ENCODE results near the gene STAMBP.
"Not testable (repeated sequence)": the region's sequence is repeated elsewhere in the genome, so short reads cannot be mapped to it uniquely, and the experiment has no call there.

The STAMBP gene

DNA sequence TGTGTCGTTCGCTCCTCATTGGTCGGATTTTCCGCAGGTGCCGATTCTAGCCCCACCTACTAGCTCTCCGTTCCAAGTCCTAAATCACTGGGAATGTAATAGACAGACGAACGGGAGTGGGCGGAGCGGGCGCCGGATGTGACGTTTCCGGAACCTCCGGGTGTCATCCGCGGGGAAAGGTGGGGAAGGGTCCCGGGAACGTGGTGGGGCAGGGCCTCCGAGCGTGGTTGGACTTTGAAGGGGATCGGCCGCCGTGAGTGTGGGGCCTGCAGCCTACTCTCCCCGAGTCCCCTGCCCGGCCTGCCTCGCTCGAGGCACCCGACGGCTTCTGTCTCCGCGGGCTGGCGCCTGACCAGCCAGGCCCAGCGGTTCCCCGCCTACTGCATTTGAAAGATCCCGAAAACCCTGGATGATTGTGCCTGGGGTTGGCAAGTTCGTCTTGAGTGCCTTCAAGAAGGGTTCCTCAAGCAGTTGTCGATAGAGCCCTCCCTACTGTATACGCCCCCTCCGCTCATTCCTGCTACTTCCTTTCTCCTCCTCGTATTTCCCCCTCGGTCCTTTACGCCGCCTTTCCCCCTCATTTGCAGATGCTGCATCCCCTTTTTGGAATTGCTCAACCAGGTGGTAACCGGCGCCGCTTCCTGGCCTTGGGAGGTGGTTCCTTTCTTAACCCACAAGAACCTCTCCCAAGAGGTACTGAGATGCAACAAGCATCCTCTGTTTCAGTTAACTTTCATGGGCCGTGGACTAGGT is at the start of gene STAMBP:
STAMBP (plus strand) TSS at position 144 of the 753 bp plus-strand sequence. CDS start 1,896 bp downstream, outside the sequence.
- DNase-seq (ENCODE audit: low spot score) = peak; percentile 98

- peak; percentile 92 for DNase-seq (ENCODE audit: low spot score)
These were observed 49.1 kb upstream of the STAMBP start, which contains the start of gene DUSP11 for GRCh38 chr2:73779467-73780236. Gene DUSP11, minus strand, starts transcription at chr2:73780103. Its CDS starts 129 bp downstream, at chr2:73779974.

DNA sequence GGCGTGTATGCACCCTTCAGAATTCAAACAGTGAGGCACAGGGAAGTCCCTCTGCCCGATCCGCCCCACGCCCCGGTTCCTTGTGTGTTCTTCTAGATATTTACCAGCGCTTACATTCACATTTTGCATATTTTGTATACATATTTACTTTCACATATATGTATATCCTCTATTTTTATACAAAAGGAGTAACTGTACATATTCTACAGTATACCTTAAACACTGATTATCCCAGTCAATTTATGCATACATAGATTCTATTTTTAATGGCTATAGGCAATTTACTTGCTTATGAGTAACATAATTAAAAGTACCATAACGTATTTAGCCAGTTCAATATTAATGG is 48.6 kb upstream of the STAMBP start:
- no peak for DNase-seq (ENCODE audit: low spot score)

- DNase-seq (ENCODE audit: low spot score) = not testable (repeated sequence)
These were observed 45.4 kb upstream of the STAMBP start for GRCh38 chr2:73783402-73783801.

DNA sequence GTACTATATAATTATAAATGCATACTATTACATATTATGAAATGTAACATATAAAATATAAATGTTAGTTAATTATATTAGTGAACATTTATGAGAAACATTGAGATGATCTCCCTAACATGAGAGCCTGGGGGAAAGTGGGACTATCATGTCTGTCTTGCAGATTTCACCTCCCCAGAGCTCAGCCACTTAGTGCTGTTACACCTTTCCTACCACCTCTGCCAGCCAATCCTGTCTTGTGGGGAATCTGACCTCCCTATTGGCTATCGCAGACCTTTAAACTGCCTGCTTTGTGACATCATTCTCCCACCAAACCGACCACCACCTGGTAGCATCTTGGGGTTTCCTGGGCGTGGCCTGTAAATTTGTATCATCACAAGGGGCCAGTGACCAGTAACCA is 44.9 kb upstream of the STAMBP start, which contains the start of gene C2orf78:
C2orf78 (plus strand) TSS at position 301 of the 400 bp plus-strand sequence. CDS start 127 bp downstream, outside the sequence.
- not testable (repeated sequence) for DNase-seq (ENCODE audit: low spot score)

- no peak for DNase-seq (ENCODE audit: low spot score)
These were observed 16.9 kb upstream of the STAMBP start for GRCh38 chr2:73811878-73812277.

- no peak for DNase-seq (ENCODE audit: low spot score)
These were observed 16.1 kb upstream of the STAMBP start for GRCh38 chr2:73812635-73813034.

- no peak for DNase-seq (ENCODE audit: low spot score)
These were observed 10.5 kb upstream of the STAMBP start for GRCh38 chr2:73818296-73818695.

DNA sequence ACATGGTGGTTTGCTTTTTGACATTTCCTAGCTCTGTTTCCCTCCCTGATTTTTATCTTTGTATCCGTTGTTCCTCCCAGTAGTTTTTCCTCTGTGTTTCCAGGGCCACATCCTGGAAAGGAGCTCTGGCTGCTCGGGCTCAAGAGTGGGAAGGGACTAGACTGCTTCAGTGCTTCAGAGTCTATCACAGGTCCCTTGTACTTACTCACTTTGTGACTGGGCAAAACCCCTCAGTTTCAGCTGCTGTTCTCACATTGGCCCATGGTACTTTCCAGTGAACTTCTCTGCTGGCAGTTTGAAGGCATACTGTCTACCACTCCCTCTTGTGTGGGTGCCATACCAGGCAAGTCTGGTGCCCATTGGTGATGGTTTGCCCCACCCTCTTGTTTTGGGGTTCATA is 7.5 kb upstream of the STAMBP start:
- no peak for DNase-seq (ENCODE audit: low spot score)

DNA sequence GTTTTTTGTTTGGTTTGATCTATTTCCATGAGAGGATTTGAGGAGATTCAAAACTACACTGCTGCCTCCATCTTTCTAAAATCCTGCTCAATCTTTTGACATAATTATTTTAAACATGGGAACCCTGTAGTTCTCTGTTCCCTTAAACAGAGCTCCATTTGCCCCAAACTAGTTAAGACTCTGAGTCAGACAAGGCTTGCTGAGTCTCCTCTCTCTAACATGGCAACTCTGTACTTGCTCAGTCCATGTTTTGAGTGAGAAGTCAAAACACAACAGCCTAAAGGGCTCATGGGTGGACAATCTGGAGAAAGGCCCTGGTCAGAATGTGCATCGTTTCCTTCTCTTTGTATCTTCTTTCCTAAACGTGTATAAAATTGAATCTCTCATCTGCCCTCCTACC is 7.1 kb upstream of the STAMBP start:
- DNase-seq (ENCODE audit: low spot score) = no peak

DNA sequence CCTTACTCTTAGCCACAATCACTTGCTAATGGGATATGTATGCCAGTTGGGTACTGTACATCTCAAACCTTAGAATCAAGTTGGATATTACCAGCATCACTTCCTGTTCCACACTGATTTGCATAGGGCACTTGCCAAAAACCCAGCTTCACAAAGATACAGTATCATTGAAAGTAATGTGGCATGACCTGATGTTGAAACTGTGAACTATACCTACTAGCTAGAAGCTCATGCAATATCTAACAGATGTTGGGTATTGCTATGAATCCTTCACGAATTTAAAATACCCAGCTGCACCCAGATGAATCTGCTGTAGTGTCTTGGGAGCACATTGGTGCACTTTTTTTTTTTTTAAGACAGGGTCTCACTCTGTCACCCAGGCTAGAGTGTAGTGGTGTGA is 6.5 kb upstream of the STAMBP start:
- DNase-seq (ENCODE audit: low spot score) = no peak

GRCh38 chr2:73822991-73823390 is 5.8 kb upstream of the STAMBP start:
- DNase-seq (ENCODE audit: low spot score) = no peak

DNA sequence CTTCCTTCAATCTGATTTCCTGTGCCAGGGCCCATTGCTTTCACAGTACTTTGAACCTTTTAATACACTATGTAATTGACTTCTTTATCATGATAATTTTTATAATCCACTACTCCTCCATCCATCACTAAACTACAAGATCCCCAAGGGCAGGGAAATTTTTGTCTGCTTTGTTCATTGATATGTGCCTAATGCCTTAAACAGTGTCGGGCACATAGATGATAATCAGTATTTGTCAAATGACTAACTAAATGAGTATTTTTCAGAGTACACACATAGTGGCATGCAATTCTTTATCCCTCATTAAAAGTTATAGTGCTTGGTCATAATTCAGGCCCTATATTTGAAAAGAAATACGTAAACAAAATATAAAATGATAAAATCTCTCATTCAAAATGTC is 5.3 kb upstream of the STAMBP start:
- DNase-seq (ENCODE audit: low spot score) = no peak

GRCh38 chr2:73823916-73824523 is 4.7 kb upstream of the STAMBP start:
- peak; percentile 77 for DNase-seq (ENCODE audit: low spot score)

DNA sequence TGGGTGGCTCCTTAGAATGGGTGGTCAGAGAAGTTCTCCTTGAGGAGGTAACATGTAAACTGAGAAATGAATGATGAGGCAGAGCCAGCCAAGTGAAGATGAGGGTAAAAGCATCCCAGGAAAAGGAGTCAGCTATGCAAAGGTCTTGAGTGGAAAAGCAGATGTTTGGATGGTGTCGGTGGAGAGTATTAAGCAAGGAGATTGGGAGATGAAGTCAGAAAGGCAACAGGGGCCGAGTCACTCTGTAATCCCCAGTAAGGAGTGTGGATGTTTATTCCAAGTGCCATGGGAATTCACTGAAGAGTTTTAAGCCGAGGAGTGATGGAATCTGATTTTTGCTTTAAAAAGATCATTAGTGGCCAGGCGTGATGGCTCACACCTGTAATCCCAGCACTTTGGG is 3.4 kb upstream of the STAMBP start:
- DNase-seq (ENCODE audit: low spot score) = no peak

DNA sequence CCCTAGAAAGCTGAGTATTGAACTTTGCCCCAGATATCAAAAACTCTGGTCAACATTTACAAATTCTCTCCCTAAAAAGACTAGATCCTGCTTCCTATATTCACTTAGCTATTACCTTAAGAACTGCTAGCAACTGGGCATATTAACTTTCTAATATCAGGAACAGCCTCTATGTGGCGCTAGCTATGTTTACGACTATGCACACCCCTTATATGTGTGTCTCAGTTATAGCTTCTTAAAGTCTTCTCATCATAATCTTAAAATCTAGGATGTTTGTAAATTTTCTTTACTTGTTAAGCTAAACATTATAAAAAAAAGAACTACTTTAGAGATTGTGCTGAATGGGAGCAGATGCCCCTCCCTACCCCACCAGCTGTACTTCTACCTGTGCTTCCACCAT is 1.7 kb upstream of the STAMBP start:
- peak; percentile 36 for DNase-seq (ENCODE audit: low spot score)

DNA sequence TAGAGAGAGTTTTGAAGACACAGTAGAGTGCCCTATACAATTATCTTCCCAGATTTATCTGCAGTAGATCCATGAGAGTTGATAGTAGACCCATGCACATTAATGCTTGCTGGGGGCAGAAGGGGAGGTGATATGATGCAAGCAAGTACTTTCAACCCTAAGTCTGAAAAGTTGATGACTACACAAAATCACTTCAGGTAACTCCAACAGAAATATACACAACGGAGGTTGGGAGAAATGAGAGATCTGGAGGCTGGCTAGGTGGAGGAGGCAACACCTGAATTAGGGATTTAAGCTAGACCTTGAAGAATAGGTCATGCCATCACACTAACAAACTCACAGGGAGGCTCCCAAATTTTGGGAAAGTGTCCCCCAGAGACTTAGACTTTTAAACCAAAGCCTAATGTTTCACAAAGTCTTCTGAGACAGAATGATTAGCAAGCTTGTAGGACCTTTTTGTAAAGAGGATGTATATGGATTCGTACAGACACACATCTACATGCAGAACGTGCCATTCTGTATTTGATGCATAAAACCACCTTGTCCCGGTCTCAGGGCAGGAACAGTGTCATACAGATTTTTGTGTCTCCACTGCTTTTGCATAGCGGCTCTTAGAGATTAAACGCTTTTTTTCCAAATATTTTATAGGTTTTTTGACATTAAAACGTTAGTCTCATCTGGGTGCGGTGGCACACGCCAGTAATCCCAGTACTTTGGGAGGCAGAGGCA is 937 bp upstream of the STAMBP start:
- DNase-seq (ENCODE audit: low spot score) = no peak

DNA sequence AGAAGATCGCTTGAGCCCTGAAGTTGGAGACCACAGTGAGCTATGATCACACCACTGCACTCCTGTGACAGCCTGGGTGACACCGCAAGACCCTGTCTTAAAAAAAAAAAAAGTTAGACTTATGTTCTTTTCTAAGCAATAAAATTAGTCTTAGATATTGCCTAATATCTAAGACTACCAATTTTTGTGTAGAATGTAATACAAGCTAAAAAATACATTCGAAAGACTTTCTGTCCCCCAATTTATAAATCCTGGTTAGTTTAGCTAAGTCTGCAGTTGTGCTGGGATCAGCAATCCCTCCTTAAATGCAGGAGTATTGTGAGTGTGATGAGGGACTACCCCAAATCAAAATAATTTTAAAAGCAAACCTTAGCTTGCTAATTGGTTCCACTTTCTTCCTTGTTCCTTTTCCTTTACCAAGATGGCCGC is 358 bp upstream of the STAMBP start:
- DNase-seq (ENCODE audit: low spot score) = no peak

GRCh38 chr2:73830871-73831401 is 2.2 kb downstream of the STAMBP start:
- DNase-seq (ENCODE audit: low spot score) = no peak

DNA sequence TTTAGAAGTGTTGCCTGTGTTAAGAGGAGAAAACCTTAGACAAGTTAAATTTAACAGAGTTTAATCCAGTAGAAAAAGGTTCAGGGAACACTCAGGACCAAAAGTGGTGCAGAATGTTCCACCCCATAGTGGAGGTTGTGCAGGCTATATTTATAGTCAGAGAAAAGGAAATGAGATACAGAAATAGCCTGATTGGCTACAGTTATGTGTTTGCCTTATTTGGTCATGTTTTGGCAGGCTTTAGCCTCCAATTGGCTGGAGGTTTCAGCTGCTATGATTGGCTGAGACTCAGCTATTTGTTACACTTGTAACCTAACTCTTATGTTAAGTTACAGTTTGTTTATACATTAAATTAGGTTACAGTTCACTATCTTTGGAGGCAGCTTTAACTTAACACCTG is 4.2 kb downstream of the STAMBP start:
- DNase-seq (ENCODE audit: low spot score) = peak; percentile 18

DNA sequence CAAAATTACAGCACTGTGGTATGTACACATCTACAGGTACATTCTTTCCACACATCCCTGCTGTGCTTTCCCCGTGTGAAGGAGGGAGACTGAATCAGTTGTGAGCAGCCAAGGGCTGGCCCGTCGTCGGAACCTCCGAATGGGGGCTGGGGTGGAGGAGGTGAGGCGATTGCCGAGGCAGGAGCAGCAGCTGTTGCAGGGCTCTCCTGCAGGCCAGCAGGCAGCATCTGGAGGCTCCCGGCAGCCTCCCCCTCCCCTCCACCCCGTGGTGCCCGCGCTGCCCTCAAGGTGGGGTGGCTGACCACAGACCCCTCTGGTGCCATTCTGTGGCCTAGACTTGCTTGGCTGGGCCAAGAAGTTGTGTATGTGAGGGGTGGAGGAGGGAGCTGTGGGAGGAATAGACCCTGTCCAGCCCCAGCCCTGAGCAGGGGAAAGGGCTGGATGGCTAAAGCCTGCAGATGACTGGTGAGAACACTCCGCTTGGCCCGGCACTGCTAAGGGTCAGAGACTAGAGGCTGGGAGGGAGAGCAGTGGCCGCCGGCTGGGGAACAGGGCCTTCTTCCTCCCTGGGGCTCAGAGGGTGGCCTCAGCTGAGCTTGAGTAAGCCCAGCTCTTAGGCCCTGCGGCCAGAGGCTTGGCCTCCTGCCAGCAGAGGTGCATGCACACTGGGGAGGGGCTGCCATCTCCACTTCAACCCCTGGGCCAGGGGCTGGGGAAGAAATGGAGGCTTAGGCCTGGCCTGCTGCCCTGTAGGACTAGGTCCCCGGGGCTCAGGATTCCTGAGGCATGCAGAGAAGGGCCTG is 7.6 kb downstream of the STAMBP start:
- no peak for DNase-seq (ENCODE audit: low spot score)
